Naive thymus-derived CD8-positive, alpha-beta T cell (primary cell): ENCODE results near the gene SH2D5. TPM values are rescaled to one million over a fixed set of nuclear protein-coding genes. Genes with fewer than 3 reads are reported as not detected.
A peak's percentile ranks its signal among the peaks of the same experiment; 100 is the strongest.

Experiments used
- ATAC-seq, 2 donors: fragments of 150-1000 bp; cut with Tn5 transposase in 1 of 2; sonication (Bioruptor Pico), chemical (Tn5 transposase) in 1 of 2; 1 replicate in 1 of 2; 2 replicates in 1 of 2; pipeline ENCODE4 v1.10.0; 2021; ENCODE audit warnings: mild to moderate bottlenecking in 2 of 2, moderate library complexity in 2 of 2
- POLR2A ChIA-PET: fragments of 350-600 bp; sonication (Branson Sonifier 250); formaldehyde crosslinking; loops from one replicate; lab custom pipeline; 2021; ENCODE audit warnings: antibody characterized with exemption; lab: Charles Lee
- DNase-seq, 10 donors: peaks; one replicate each; pipeline versions ENCODE4 v3.0.0 to v3.0.0-alpha.2; 2020 to 2022
- H3K27ac Mint-ChIP-seq, 10 donors: one replicate each; pipeline ENCODE4 v1.8.0; 2020 to 2022; ENCODE audit warnings: mild to moderate bottlenecking in 10 of 10, mixed read lengths in 10 of 10, moderate library complexity in 4 of 10, inconsistent platforms in 1 of 10
- H3K27me3 Mint-ChIP-seq, 5 donors: one replicate each; pipeline ENCODE4 v1.8.0; 2021 to 2022; ENCODE audit warnings: mixed read lengths in 5 of 5
- H3K36me3 Mint-ChIP-seq, 3 donors: one replicate each; pipeline ENCODE4 v1.8.0; 2020 to 2022; ENCODE audit warnings: mixed read lengths in 3 of 3, mild to moderate bottlenecking in 2 of 3, inconsistent platforms in 1 of 3
- H3K4me1 Mint-ChIP-seq, 4 donors: one replicate each; pipeline ENCODE4 v1.8.0; 2021 to 2022; ENCODE audit warnings: mixed read lengths in 4 of 4
- H3K4me3 Mint-ChIP-seq, 10 donors: one replicate each; pipeline ENCODE4 v1.8.0; 2020 to 2022; ENCODE audit warnings: mild to moderate bottlenecking in 10 of 10, mixed read lengths in 10 of 10, moderate library complexity in 6 of 10, inconsistent platforms in 1 of 10
- H3K9me3 Mint-ChIP-seq, 9 donors: one replicate each; pipeline ENCODE4 v1.8.0; 2020 to 2022; ENCODE audit warnings: mixed read lengths in 9 of 9, mild to moderate bottlenecking in 3 of 9, inconsistent platforms in 1 of 9, moderate library complexity in 1 of 9
- polyA plus RNA-seq, 3 donors: library from polyadenylated mRNA; unstranded; fragments of 300-500 nt; fragmentation: Illumina TruSeq; gene quantifications; one replicate each; pipeline ENCODE4 v1.2.3, GENCODE V29; 2021
- total RNA-seq, 8 experiments: library from RNA in 2 of 8; stranded (reverse) in 2 of 8; gene quantifications; one replicate each; pipeline ENCODE4 v1.2.3 and lab custom pipeline; 2021 to 2026

Gene SH2D5
- not detected for total RNA-seq
- polyA plus RNA-seq: not detected
- total RNA-seq (lab: John Stamatoyannopoulos, UW): 0 to 5.3 (median 0.59) reads per million in 6 experiments

- POLR2A ChIA-PET: interaction anchor here (0.5 to 1.5 kb wide), 4 partner anchors 19 to 443 kb away, joined by 3 to 6 read pairs (median 4); partner anchors contain the start of gene HP1BP3
- peaks cover 2 to 29% (median 12%) of the 10 kb centered on the region in 5 donors for H3K27me3 Mint-ChIP-seq
- H3K27ac Mint-ChIP-seq: peak within 1 kb of the TSS in 7 of 10 donors; percentile 3 to 89 (median 74)
Observed at GRCh38 chr1:20732588-20733359, at the start of gene SH2D5. Gene SH2D5 (minus strand): TSS chr1:20732703. CDS start chr1:20728044, 4,659 bp downstream.

GRCh38 chr1:20775700-20776099 lies 43.2 kb upstream of the SH2D5 start:
- no peaks in the 10 kb centered on the region for H3K27me3 Mint-ChIP-seq
- no peak for DNase-seq
- H3K36me3 Mint-ChIP-seq: peaks cover 0 to 88% (median 17%) of the 10 kb centered on the region in 3 donors
- ATAC-seq: no peak
- no peak overlapping the region for H3K27ac Mint-ChIP-seq
- no peak overlapping the region for H3K4me3 Mint-ChIP-seq
- H3K4me1 Mint-ChIP-seq: peaks cover 14 to 32% (median 30%) of the 10 kb centered on the region in 4 donors
- no peaks in the 10 kb centered on the region for H3K9me3 Mint-ChIP-seq
- POLR2A ChIA-PET: interaction anchor here (0.6 to 1.8 kb wide), 2 partner anchors 11 to 18 kb away, joined by 3 to 5 read pairs; partner anchors contain the start of gene HP1BP3

More at GRCh38 chr1:20732588-20733359, at the start of gene SH2D5:
- Mint-ChIP-seq H3K4me1 (peaks cover 8 to 28% (median 22%) of the 10 kb centered on the region in 4 donors), H3K9me3 (no peaks in the 10 kb centered on the region), H3K4me3 (peak within 1 kb of the TSS; percentile 80 to 92 (median 87)), H3K36me3 (peaks cover 0 to 5% (median 0%) of the 10 kb centered on the region in 3 donors)
- DNase-seq (peak in 9 of 10 donors; percentile 42 to 81 (median 54)), ATAC-seq (peak; percentile 61 to 70)

DNA sequence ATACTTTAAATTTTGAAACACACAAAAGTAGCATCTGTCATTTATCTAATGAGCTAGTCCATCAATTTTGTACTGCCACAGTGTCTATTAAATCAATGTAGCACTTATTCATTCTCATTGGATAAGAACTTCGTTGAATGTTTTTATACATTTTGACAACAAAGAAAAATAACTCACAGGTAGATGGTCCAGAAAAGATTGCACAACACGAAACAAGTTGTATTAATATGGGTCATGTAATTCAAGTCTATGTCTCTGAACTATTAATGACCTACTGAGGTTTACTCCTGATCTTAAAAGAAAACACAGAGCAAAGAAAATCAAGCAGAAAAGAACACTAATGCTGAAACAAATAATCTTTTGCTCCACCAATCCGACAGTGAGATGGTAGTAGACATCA lies 39.3 kb upstream of the SH2D5 start:
- no peak overlapping the region for H3K27ac Mint-ChIP-seq

GRCh38 chr1:20770314-20771087 lies 38.0 kb upstream of the SH2D5 start:
- POLR2A ChIA-PET: interaction anchor here (1.7 kb wide), 1 partner anchor 17 kb away, joined by 5 read pairs; the partner anchor contains the start of gene HP1BP3
- DNase-seq: no peak
- Mint-ChIP-seq H3K27ac (peak overlapping the region in 4 of 10 donors; percentile 18 to 66 (median 44)), H3K36me3 (peaks cover 0 to 91% (median 19%) of the 10 kb centered on the region in 3 donors), H3K9me3 (no peaks in the 10 kb centered on the region), H3K4me1 (peaks cover 0 to 9% (median 4%) of the 10 kb centered on the region in 4 donors), H3K27me3 (no peaks in the 10 kb centered on the region), H3K4me3 (no peak overlapping the region)
- no peak for ATAC-seq

More for the DNA sequence above, 39.3 kb upstream of the SH2D5 start:
- Mint-ChIP-seq H3K36me3 (peaks cover 0 to 91% (median 16%) of the 10 kb centered on the region in 3 donors), H3K4me1 (peaks cover 5 to 16% (median 7%) of the 10 kb centered on the region in 4 donors), H3K4me3 (no peak overlapping the region), H3K27me3 (no peaks in the 10 kb centered on the region), H3K9me3 (no peaks in the 10 kb centered on the region)
- POLR2A ChIA-PET: no interaction called here
- DNase-seq: no peak
- ATAC-seq: no peak

- H3K9me3 Mint-ChIP-seq: no peaks in the 10 kb centered on the region
- H3K27ac Mint-ChIP-seq: no peak overlapping the region
- DNase-seq: no peak
- peaks cover 6 to 93% (median 28%) of the 10 kb centered on the region in 3 donors for H3K36me3 Mint-ChIP-seq
- POLR2A ChIA-PET: no interaction called here
- H3K27me3 Mint-ChIP-seq: no peaks in the 10 kb centered on the region
- peaks cover 0 to 9% (median 4%) of the 10 kb centered on the region in 4 donors for H3K4me1 Mint-ChIP-seq
- H3K4me3 Mint-ChIP-seq: no peak overlapping the region
- ATAC-seq: no peak
Observed at GRCh38 chr1:20767271-20767670, 34.8 kb upstream of the SH2D5 start.

GRCh38 chr1:20763417-20763816 lies 30.9 kb upstream of the SH2D5 start:
- Mint-ChIP-seq H3K4me3 (no peak overlapping the region), H3K9me3 (no peaks in the 10 kb centered on the region), H3K27me3 (no peaks in the 10 kb centered on the region), H3K36me3 (peaks cover 6 to 97% (median 24%) of the 10 kb centered on the region in 3 donors), H3K4me1 (peaks cover 0 to 10% (median under 1%) of the 10 kb centered on the region in 4 donors), H3K27ac (no peak overlapping the region)
- POLR2A ChIA-PET: interaction anchor here (2.1 kb wide), 1 partner anchor 23 kb away, joined by 12 read pairs; the partner anchor contains the start of gene HP1BP3
- no peak for DNase-seq
- no peak for ATAC-seq

DNA sequence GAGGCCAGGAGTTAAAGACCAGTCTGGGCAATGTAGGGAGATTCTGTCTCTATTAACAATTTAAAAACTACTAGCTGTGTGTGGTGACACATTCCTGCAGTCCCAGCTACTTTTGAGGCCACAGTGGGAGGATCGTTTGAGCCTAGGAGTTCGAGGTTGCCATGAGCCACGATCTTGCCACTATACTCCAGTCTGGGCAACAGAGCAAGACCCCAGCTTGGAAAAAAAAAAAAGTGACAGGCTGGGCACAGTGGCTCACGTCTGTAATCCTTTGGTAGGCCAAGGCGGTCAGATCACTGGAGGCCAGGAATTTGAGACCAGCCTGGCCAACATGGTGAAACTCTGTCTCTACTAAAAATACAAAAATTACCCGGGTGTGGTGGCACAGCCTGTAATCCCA lies 27.8 kb upstream of the SH2D5 start:
- Mint-ChIP-seq H3K27ac (no peak overlapping the region), H3K27me3 (no peaks in the 10 kb centered on the region), H3K9me3 (no peaks in the 10 kb centered on the region), H3K4me3 (no peak overlapping the region), H3K36me3 (peaks cover 10 to 94% (median 26%) of the 10 kb centered on the region in 3 donors), H3K4me1 (peaks cover 0 to 12% (median 0%) of the 10 kb centered on the region in 4 donors)
- POLR2A ChIA-PET: no interaction called here
- no peak for DNase-seq
- ATAC-seq: no peak

- POLR2A ChIA-PET: no interaction called here
- DNase-seq (no peak), ATAC-seq (no peak)
- Mint-ChIP-seq H3K4me1 (peaks cover 0 to 9% (median under 1%) of the 10 kb centered on the region in 4 donors), H3K9me3 (no peaks in the 10 kb centered on the region), H3K27ac (peak overlapping the region in 3 of 10 donors; percentile 14 to 84 (median 58)), H3K4me3 (no peak overlapping the region), H3K36me3 (peaks cover 4 to 71% (median 11%) of the 10 kb centered on the region in 3 donors), H3K27me3 (no peaks in the 10 kb centered on the region)
Observed at GRCh38 chr1:20753589-20753988, 21.1 kb upstream of the SH2D5 start.

- Mint-ChIP-seq H3K4me3 (no peak overlapping the region), H3K27ac (peak overlapping the region in 4 of 10 donors; percentile 31 to 40 (median 36)), H3K36me3 (peaks cover 4 to 75% (median 17%) of the 10 kb centered on the region in 3 donors), H3K4me1 (peaks cover 0 to 9% (median under 1%) of the 10 kb centered on the region in 4 donors), H3K9me3 (no peaks in the 10 kb centered on the region), H3K27me3 (no peaks in the 10 kb centered on the region)
- DNase-seq (no peak), ATAC-seq (no peak)
- POLR2A ChIA-PET: no interaction called here
Observed at GRCh38 chr1:20751462-20751990, 19.0 kb upstream of the SH2D5 start.

DNA sequence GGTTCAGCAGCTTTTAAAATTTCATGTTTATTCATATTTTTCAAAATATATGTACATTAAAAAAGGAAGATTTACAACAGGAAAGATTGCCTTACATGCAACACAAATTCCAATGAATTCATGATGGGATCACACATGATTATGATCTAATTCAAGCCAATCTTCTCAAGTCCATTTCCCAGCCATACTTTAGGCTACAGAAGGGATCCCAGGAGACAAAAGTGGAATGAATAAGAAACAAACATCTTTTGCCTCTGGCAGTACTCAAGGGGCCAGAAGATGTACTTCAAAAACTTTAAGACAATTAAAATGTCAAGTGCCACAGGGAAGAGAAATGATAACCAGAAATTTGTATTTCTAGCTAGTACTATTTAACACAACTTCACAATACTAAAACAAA lies 10.2 kb upstream of the SH2D5 start:
- no peak for DNase-seq
- peaks cover 0 to 91% (median 18%) of the 10 kb centered on the region in 3 donors for H3K36me3 Mint-ChIP-seq
- no peaks in the 10 kb centered on the region for H3K4me1 Mint-ChIP-seq
- H3K27ac Mint-ChIP-seq: peak overlapping the region in 1 of 10 donors; percentile 49
- POLR2A ChIA-PET: no interaction called here
- no peak for ATAC-seq
- H3K4me3 Mint-ChIP-seq: no peak overlapping the region
- H3K9me3 Mint-ChIP-seq: no peaks in the 10 kb centered on the region
- no peaks in the 10 kb centered on the region for H3K27me3 Mint-ChIP-seq

- no peaks in the 10 kb centered on the region for H3K4me1 Mint-ChIP-seq
- ATAC-seq: no peak
- H3K27ac Mint-ChIP-seq: peak overlapping the region in 1 of 10 donors; percentile 4
- H3K36me3 Mint-ChIP-seq: peaks cover 0 to 77% (median 13%) of the 10 kb centered on the region in 3 donors
- POLR2A ChIA-PET: no interaction called here
- H3K27me3 Mint-ChIP-seq: no peaks in the 10 kb centered on the region
- no peaks in the 10 kb centered on the region for H3K9me3 Mint-ChIP-seq
- no peak overlapping the region for H3K4me3 Mint-ChIP-seq
- no peak for DNase-seq
Observed at GRCh38 chr1:20740781-20741180, 8.3 kb upstream of the SH2D5 start.

DNA sequence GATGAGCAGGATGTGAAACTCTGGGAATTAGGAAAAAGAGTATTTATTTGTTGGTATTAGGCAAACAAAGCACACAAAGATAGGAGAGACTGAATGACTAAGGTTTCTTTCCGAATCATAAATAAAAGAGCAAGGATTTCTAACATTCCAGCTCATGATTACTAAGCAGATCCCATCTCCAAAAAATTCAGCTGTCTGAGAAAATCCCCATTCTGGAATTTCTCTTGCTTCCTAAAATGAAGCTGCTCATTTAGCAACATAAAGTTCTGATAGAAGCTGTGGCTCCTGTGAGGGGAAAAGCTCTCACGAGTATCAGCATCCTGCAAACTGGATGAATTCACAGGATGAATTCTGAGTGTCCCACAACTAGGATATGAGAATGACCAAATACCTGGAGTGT lies 6.7 kb upstream of the SH2D5 start:
- no peaks in the 10 kb centered on the region for H3K27me3 Mint-ChIP-seq
- H3K4me1 Mint-ChIP-seq: no peaks in the 10 kb centered on the region
- no peak overlapping the region for H3K4me3 Mint-ChIP-seq
- POLR2A ChIA-PET: no interaction called here
- no peaks in the 10 kb centered on the region for H3K9me3 Mint-ChIP-seq
- DNase-seq (no peak), ATAC-seq (no peak)
- peaks cover 0 to 61% (median 2%) of the 10 kb centered on the region in 3 donors for H3K36me3 Mint-ChIP-seq
- peak overlapping the region in 4 of 10 donors; percentile 13 to 55 (median 20) for H3K27ac Mint-ChIP-seq
